HG03432 (cell line): ENCODE data around the gene FAM210A.
"Not testable (repeated sequence)": the region's sequence is repeated elsewhere in the genome, so short reads cannot be mapped to it uniquely, and the experiment has no call there.

Experiments
- ATAC-seq: cut with Tn5 transposase; IDR thresholded peaks from one replicate; pipeline ENCODE4 v1.9.1; 2021; ENCODE audit warnings: mild to moderate bottlenecking, moderate library complexity; ENCODE audit not compliant: unreplicated experiment

FAM210A gene

GRCh38 chr18:13726232-13726971, at the start of gene FAM210A, which contains the start of gene RNMT:
Gene FAM210A (minus strand): TSS chr18:13726558. CDS start chr18:13682077, 44,481 bp downstream.
Gene RNMT (plus strand): TSS chr18:13726673. CDS start chr18:13731518, 4,845 bp downstream.
- ATAC-seq: peak; percentile 93

DNA sequence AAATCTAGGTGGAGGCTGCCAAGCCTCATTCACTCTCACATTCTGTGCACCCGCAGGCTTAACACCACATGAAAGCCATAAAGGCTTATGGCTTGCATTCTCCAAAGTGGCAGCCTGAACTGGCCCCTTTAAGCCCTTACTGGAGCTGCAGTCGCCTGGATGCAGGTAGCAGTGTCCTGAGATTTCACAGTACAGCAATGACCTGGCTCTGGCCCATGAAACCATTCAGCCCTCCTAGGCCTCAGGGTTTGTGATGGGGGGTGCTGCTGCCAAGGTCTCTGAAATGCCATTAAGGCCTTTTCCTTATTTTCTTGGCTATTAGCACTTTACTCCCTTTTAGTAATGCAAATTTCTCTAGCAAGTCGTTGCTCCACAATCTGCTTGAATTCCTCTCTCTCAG, 48.7 kb upstream of the FAM210A start:
- ATAC-seq: no peak

GRCh38 chr18:13762690-13763439, 36.5 kb upstream of the FAM210A start:
- ATAC-seq: no peak

GRCh38 chr18:13760047-13760446, 33.7 kb upstream of the FAM210A start:
- ATAC-seq: no peak

DNA sequence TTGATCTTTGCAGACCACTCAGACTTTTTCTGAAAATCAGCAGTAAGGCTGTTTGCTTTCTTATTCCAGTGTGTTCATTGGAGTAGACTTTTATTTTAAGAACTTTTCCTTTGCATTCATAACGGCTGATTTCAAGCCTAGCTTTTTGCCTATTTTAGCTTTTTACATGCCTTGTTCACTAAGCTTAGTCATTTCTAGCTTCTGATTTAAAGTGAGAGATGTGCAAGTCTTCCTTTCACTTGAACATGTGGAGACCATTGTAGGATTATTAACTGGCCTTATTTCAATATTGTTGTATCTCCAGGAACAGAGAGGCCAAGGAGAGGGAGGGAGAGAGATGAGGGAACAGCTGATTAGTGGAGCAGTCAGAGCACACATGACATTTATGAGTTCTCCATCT, 32.3 kb upstream of the FAM210A start:
- ATAC-seq: no peak

GRCh38 chr18:13756671-13757070, 30.3 kb upstream of the FAM210A start:
- ATAC-seq: no peak

DNA sequence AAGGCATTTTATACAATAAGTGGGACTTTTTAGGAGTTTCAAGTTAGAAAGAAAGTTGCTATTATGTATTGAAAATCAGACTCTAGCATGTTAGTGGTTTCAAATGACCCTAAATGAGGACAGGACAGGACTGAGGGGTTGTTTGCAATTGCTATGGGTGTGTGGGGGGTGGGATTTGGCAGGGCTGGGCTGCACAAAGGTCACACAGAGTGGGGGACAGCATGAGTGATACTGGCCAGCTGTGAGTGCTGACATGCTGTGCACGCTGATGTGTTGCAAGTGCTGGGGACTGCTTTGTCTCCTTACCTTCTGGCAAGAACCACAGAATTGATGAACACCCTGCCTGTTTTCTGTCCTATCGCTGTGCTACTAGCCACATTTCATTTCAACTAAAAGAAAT, 29.9 kb upstream of the FAM210A start:
- ATAC-seq: no peak

GRCh38 chr18:13751599-13751998, 25.2 kb upstream of the FAM210A start:
- ATAC-seq: not testable (repeated sequence)

GRCh38 chr18:13746633-13747032, 20.3 kb upstream of the FAM210A start:
- no peak for ATAC-seq

DNA sequence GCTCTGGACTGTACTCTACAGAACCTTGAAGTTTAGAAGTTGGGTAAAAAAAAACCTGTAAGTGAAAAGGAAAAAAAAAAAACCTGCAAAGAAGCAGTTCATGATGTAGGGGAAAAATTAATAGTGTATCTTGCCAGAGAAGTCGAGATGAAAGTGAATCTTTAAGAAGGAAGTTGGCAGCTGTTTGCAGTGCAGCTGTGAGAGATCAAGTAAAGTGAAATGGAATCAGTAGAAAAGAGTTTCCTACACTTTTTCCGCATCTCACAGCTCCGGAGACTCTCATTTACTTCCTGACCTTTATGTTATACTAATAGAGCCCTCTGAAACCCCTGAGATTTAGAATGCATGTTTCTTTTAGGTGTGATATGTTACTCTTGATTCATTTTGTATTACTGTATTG, 19.3 kb upstream of the FAM210A start:
- ATAC-seq: no peak

DNA sequence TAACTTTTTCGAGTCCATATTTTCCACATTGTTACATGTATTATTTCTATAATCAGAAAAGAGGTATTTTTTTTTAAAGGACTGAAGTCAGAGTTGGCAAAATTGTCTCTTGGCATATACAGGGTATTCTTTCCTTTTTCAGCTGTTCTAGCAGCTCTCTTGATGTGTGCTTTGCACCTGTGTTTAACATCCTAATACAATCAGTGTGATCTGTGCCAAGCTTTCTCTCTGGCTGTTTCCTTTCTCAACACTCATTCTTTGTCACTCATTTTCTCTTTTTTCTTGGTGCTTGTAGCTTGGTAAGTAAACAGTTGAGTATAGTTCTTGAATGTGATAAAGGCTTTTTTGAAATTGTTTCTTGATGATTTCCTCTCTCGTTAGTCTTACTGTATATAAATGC, 9.3 kb upstream of the FAM210A start:
- ATAC-seq: no peak

- no peak for ATAC-seq
Observed at GRCh38 chr18:13730481-13730880, 4.1 kb upstream of the FAM210A start.

DNA sequence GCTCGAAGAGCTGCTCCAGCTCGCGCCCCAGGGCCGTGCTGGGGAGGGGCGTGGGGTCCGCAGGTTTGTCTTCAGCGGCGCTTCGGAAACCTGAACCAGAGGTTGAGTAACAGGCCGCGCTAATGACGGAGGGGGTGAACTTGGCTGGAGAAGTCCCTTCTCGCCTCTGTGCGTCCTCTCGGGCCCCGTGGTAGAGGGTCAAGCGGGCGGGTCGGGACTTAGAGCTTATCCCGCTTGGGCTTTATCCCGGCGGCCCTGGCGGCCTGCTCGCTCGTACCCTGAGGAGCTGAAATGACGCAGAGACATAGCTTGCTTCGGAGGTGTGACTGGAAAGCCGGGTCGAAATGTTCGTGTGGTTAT, 594 bp upstream of the FAM210A start:
- ATAC-seq: peak; percentile 21

DNA sequence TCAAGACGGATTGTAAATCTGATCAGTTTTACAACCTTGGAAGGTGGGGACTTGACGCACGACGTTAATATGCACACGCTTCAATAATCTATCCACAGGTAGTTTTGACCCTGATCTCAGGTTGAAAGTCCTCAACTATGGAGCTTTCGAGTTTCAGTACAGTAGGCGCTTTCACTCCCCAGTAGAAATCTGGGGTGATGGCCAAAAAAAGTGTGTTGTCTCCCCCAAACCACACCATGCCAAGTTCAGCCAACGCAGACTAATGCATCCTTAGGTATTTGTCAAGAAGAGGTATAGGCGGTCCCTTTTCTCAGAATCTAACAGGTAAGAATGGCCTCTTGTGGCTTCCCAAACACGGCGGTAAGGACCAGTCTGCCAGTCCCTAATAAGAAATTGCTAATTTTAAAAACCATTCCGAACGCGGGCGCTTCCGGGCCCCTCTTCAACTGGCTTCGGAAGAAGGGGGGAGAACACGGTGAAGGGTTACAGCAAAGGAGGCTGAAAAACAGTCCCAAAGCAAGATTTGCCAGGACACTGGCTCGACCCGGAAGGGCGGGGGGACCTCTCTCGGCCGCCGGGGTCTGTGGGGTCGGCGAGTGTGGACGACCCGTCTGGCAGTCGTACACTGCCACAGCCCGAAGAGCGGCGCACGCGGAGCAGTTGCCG, 659 bp downstream of the FAM210A start:
- no peak for ATAC-seq

DNA sequence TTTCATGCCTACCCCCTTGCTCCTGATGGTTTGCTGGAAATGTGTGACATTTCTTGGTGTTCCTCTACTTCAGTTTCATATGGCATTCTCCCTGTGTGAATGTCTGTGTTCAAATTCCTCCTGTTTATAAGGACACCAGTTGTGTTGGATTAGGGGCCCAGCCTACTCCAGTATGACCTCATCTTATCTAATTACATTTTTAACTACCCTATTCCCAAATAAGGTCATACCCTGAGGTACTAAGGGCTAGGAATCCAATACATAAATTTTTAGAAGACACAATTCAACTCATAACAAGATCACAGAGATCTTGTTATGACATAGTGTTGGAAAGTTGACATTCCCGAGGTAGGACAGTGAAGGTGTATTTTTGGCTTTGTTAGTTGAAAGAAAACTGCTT, 5.5 kb downstream of the FAM210A start:
- ATAC-seq: no peak

DNA sequence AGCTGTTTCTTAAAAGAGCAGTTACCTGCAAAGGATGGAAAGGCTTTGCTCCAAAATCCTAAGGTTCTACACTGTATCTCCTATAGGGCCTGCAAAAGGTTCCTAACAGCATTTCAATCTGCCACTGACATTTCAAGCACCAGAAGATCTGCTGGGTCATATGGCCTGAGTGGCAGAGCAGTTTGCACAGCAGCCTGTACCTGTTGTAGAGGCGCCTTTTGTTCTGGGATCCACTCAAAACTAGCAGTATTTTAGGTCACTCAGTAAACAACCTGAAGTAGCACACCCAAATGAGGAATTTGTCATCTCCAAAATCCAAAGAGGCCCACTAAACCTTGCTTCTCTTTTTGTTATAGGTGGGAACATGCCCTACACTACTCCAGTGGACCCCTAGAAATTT, 6.2 kb downstream of the FAM210A start:
- ATAC-seq: no peak

DNA sequence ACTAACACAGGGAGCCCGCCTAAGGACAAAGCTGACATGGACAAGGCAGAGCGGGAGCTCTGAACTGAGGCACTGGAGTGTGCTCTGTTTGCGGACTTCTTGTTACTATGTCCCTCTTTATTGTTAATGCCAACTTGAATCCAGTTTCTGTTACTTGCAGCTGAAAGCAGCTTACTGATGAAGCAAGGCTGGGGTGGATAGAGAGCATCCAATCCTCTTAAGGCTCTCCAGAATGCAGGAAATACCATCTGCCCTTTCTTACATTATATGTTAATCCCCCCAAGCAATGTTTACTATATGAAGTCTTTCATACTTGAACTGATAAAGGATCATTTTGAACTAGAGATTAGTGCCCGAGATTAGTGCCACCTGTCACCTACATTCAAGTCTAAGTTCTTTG, 9.4 kb downstream of the FAM210A start:
- ATAC-seq: no peak

- no peak for ATAC-seq
Observed at GRCh38 chr18:13715330-13715729, 11.0 kb downstream of the FAM210A start.

- ATAC-seq: no peak
Observed at GRCh38 chr18:13713455-13714055, 12.8 kb downstream of the FAM210A start.

DNA sequence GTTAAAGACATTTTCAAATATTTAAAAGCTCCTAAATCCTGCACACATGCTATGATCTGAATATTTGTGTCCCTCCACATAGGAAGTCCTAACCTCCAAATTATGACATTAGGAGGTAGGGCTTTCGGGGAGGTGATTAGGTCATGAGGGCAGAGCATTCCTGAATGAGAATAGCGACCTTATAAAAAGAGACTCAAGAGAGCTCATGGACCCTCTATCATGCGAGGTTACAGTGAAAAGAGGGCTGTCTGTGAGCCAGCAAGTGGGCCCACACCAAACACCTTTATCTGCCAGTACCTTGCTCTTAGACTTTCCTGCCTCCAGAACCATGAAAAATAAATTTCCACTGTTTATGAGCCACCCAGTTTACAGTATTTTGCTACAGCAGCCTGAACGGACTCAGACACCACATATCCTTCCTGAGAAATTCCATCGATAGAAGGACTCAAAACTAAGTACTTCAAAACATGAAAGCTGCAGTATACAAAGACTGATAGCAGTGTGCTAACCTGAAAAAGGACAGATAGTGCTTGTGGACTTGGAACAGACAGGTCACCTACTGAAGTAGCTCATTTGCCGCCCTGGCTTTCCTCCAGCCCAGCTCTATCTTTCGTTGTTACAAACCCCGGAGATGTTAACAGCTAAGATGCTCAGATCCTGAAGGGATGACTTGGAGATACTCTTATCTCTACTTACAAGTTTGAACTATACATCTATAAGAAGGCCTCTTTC, 13.8 kb downstream of the FAM210A start:
- no peak for ATAC-seq

GRCh38 chr18:13710414-13710831, 15.9 kb downstream of the FAM210A start:
- no peak for ATAC-seq
